Dermis blood vessel endothelial cell (primary cell): ENCODE measurements around the gene CWC22. TPM values are rescaled to one million over a fixed set of nuclear protein-coding genes. Genes with fewer than 3 reads are reported as not detected.
"Not testable (repeated sequence)": the region's sequence is repeated elsewhere in the genome, so short reads cannot be mapped to it uniquely, and the experiment has no call there.

ENCODE experiments used
- DNase-seq: peaks from one replicate; pipeline ENCODE4 v3.0.0; 2010
- total RNA-seq: library from RNA; depleted of rRNA; stranded (reverse); fragments of >200 nt; gene quantifications from 2 replicates; pipeline ENCODE4 v1.2.3, GENCODE V29; 2014

CWC22 gene
- 17.0 and 24.0 TPM in 2 replicates for total RNA-seq

- DNase-seq = peak; percentile 96
Observed at GRCh38 chr2:180006781-180007579, at the start of gene CWC22. TSS of gene CWC22 (minus strand) at chr2:180007297. CDS start at chr2:179993341, 13,956 bp downstream.

- DNase-seq = no peak
Observed at GRCh38 chr2:180056367-180057118, 49.4 kb upstream of the CWC22 start.

- DNase-seq = not testable (repeated sequence)
Observed at GRCh38 chr2:180054576-180054975, 47.5 kb upstream of the CWC22 start.

- DNase-seq = no peak
Observed at GRCh38 chr2:180050246-180050645, 43.1 kb upstream of the CWC22 start.

- DNase-seq = no peak
Observed at GRCh38 chr2:180048251-180048650, 41.2 kb upstream of the CWC22 start.

GRCh38 chr2:180046776-180047175 lies 39.7 kb upstream of the CWC22 start:
- no peak for DNase-seq

- DNase-seq = no peak
Observed at GRCh38 chr2:180046202-180046601, 39.1 kb upstream of the CWC22 start.

- DNase-seq = no peak
Observed at GRCh38 chr2:180040146-180040925, 33.2 kb upstream of the CWC22 start.

GRCh38 chr2:180038997-180039396 lies 31.9 kb upstream of the CWC22 start:
- DNase-seq = no peak

GRCh38 chr2:180033993-180034894 lies 27.1 kb upstream of the CWC22 start:
- DNase-seq = no peak

- no peak for DNase-seq
Observed at GRCh38 chr2:180029575-180029974, 22.5 kb upstream of the CWC22 start.

- DNase-seq = no peak
Observed at GRCh38 chr2:180021850-180022249, 14.8 kb upstream of the CWC22 start.

- no peak for DNase-seq
Observed at GRCh38 chr2:180017784-180018183, 10.7 kb upstream of the CWC22 start.

GRCh38 chr2:180016937-180017336 lies 9.8 kb upstream of the CWC22 start:
- no peak for DNase-seq

- no peak for DNase-seq
Observed at GRCh38 chr2:180015951-180016709, 9.0 kb upstream of the CWC22 start.

- DNase-seq = peak; percentile 66
Observed at GRCh38 chr2:180012523-180012922, 5.4 kb upstream of the CWC22 start.

- DNase-seq = peak; percentile 56
Observed at GRCh38 chr2:180010701-180011100, 3.6 kb upstream of the CWC22 start.

GRCh38 chr2:180006231-180006630 lies 866 bp downstream of the CWC22 start:
- peak; percentile 20 for DNase-seq

- DNase-seq = not testable (repeated sequence)
Observed at GRCh38 chr2:180005465-180005864, 1.6 kb downstream of the CWC22 start.

GRCh38 chr2:180004731-180005130 lies 2.4 kb downstream of the CWC22 start:
- no peak for DNase-seq

- DNase-seq = no peak
Observed at GRCh38 chr2:180003559-180003958, 3.5 kb downstream of the CWC22 start.
